Smooth muscle cell (in vitro differentiated cells): ENCODE measurements around the gene SP100. TPM values are rescaled to one million over a fixed set of nuclear protein-coding genes. Genes with fewer than 3 reads are reported as not detected.

ENCODE experiments used
- DNase-seq: peaks from one replicate; lab custom pipeline; 2025; ENCODE audit not compliant: unreplicated experiment; lab: John Stamatoyannopoulos, UW
- H2AFZ ChIP-seq: fragments of 200-600 bp; sonication (generic); 2 replicates; pipeline ENCODE4 v1.6.0; 2016; ENCODE audit warnings: antibody characterized with exemption, low read depth, mild to moderate bottlenecking
- H3F3A ChIP-seq: fragments of 200-600 bp; sonication (generic); 2 replicates; pipeline ENCODE4 v1.6.0; 2017; ENCODE audit warnings: antibody characterized with exemption, low read depth
- H3K27ac ChIP-seq: fragments of 200-600 bp; sonication (generic); 2 replicates; pipeline ENCODE4 v1.5.1; 2016; ENCODE audit warnings: low read depth, mild to moderate bottlenecking
- H3K27me3 ChIP-seq: fragments of 200-600 bp; sonication (generic); 2 replicates; pipeline ENCODE4 v1.6.1; 2016; ENCODE audit warnings: low read depth, mild to moderate bottlenecking
- H3K36me3 ChIP-seq: fragments of 200-600 bp; sonication (generic); 2 replicates; pipeline ENCODE4 v1.5.1; 2016; ENCODE audit warnings: low read depth
- H3K4me1 ChIP-seq: fragments of 200-600 bp; sonication (generic); 2 replicates; pipeline ENCODE4 v1.5.1; 2016; ENCODE audit warnings: low read depth
- H3K4me2 ChIP-seq: fragments of 200-600 bp; sonication (generic); 2 replicates; pipeline ENCODE4 v1.6.0; 2016; ENCODE audit warnings: mild to moderate bottlenecking
- H3K4me3 ChIP-seq: fragments of 200-600 bp; sonication (generic); 2 replicates; pipeline ENCODE4 v1.5.1; 2016; ENCODE audit warnings: mild to moderate bottlenecking
- H3K79me2 ChIP-seq: fragments of 200-600 bp; sonication (generic); 2 replicates; pipeline ENCODE4 v1.6.0; 2016; ENCODE audit warnings: low read depth, mild to moderate bottlenecking
- H3K9ac ChIP-seq: fragments of 200-600 bp; sonication (generic); 2 replicates; pipeline ENCODE4 v1.6.0; 2016; ENCODE audit warnings: low read depth
- H3K9me3 ChIP-seq: fragments of 200-600 bp; sonication (generic); replicated peaks from 2 replicates; pipeline ENCODE4 v1.5.1; 2016; ENCODE audit warnings: low read depth
- H4K20me1 ChIP-seq: fragments of 200-600 bp; sonication (generic); 2 replicates; pipeline ENCODE4 v1.6.0; 2016; ENCODE audit warnings: low read depth
- WGBS: methylation state at CpG from one replicate; pipeline ENCODE4 v1.1.7; 2016; ENCODE audit warnings: low lambda C conversion rate; 5-methylcytosine and 5-hydroxymethylcytosine counted together
- polyA plus RNA-seq: library from polyadenylated mRNA; unstranded; fragments of >200 nt; fragmentation: Nextera tagmentation; extraction: Ambion mirVana; gene quantifications from 2 replicates; pipeline ENCODE4 v1.2.1, GENCODE V29; 2016
- total RNA-seq: library from RNA; depleted of rRNA; stranded (reverse); fragments of >200 nt; gene quantifications from 2 replicates; pipeline ENCODE4 v1.2.3, GENCODE V29; 2014
- TF ChIP-seq, protein P1 (sequence below): fragments of 200-600 bp; sonication (generic); IDR thresholded peaks from 2 replicates; pipeline ENCODE4 v1.5.1; 2017; ENCODE audit warnings: borderline replicate concordance, mild to moderate bottlenecking, antibody characterized with exemption; ENCODE audit not compliant: insufficient read depth, poor library complexity, severe bottlenecking

The SP100 gene
- total and polyA plus RNA-seq, 2 experiments from 2014 or later: 14.7 to 15.5 TPM

GRCh38 chr2:230410263-230410662 is 5.7 kb upstream of the SP100 start:
- no peaks in the 10 kb centered on the region for H3K36me3 ChIP-seq
- no peak for DNase-seq
- no peak overlapping the region for H2AFZ ChIP-seq
- no peak overlapping the region for H3K27ac ChIP-seq
- no peak overlapping the region for H3K9ac ChIP-seq
- no peaks in the 10 kb centered on the region for H4K20me1 ChIP-seq
- H3K79me2 ChIP-seq: no peaks in the 10 kb centered on the region
- H3K4me2 ChIP-seq: no peak overlapping the region
- 100% methylated on average over 1 of the region's 1 CpG for WGBS
- TF ChIP-seq, protein P1, sequence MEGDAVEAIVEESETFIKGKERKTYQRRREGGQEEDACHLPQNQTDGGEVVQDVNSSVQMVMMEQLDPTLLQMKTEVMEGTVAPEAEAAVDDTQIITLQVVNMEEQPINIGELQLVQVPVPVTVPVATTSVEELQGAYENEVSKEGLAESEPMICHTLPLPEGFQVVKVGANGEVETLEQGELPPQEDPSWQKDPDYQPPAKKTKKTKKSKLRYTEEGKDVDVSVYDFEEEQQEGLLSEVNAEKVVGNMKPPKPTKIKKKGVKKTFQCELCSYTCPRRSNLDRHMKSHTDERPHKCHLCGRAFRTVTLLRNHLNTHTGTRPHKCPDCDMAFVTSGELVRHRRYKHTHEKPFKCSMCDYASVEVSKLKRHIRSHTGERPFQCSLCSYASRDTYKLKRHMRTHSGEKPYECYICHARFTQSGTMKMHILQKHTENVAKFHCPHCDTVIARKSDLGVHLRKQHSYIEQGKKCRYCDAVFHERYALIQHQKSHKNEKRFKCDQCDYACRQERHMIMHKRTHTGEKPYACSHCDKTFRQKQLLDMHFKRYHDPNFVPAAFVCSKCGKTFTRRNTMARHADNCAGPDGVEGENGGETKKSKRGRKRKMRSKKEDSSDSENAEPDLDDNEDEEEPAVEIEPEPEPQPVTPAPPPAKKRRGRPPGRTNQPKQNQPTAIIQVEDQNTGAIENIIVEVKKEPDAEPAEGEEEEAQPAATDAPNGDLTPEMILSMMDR: no peak
- peaks cover 10% of the 10 kb centered on the region for H3K27me3 ChIP-seq
- H3K4me3 ChIP-seq: no peak overlapping the region
- H3K9me3 ChIP-seq: no peaks in the 10 kb centered on the region
- H3K4me1 ChIP-seq: no peaks in the 10 kb centered on the region
- no peaks in the 10 kb centered on the region for H3F3A ChIP-seq

DNA sequence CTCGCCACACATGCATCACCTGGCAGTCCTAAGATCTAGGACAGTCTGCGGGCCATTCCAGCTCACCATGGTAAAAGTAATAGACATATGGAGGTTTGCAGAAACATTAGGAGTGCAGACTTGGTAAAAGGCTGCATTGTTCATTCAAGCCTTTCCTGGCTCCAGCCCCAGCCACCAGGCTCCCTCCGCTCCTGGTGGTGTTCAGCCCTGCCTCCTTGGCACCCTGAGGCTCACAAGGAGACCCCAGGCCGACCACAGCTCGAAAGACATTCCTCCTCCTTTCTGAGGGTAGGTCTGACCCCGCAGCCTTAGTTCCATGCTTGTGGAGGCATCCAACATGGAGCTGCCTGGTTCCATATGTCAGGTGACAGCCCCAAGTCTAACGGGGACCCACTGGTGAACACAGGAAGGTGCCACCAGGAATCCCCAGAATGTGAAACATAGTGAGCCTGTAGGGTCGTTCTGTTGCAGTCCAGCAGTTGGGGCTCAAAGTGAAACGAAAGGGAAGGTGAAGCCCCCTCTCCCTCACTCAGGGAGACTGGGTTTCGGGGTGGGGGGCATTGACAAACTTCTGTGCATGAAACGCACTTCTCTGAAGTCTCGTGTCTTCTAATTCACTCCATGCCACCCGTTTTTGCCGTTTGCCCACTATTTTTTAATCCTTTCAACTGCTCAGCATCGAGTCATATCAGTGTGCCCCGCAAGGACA is 5.0 kb upstream of the SP100 start:
- H3K9ac ChIP-seq: peak overlapping the region; percentile 69
- H3K36me3 ChIP-seq: no peaks in the 10 kb centered on the region
- peaks cover 10% of the 10 kb centered on the region for H3K27me3 ChIP-seq
- H3F3A ChIP-seq: no peaks in the 10 kb centered on the region
- H3K4me3 ChIP-seq: peak overlapping the region; percentile 89
- no peaks in the 10 kb centered on the region for H3K9me3 ChIP-seq
- TF ChIP-seq, protein P1: no peak
- H3K27ac ChIP-seq: no peak overlapping the region
- H4K20me1 ChIP-seq: no peaks in the 10 kb centered on the region
- no peaks in the 10 kb centered on the region for H3K4me1 ChIP-seq
- peak overlapping the region; percentile 98 for H2AFZ ChIP-seq
- no peaks in the 10 kb centered on the region for H3K79me2 ChIP-seq
- H3K4me2 ChIP-seq: peak overlapping the region; percentile 95
- no peak for DNase-seq
- WGBS: 72% methylated on average over 16 of the region's 16 CpGs

DNA sequence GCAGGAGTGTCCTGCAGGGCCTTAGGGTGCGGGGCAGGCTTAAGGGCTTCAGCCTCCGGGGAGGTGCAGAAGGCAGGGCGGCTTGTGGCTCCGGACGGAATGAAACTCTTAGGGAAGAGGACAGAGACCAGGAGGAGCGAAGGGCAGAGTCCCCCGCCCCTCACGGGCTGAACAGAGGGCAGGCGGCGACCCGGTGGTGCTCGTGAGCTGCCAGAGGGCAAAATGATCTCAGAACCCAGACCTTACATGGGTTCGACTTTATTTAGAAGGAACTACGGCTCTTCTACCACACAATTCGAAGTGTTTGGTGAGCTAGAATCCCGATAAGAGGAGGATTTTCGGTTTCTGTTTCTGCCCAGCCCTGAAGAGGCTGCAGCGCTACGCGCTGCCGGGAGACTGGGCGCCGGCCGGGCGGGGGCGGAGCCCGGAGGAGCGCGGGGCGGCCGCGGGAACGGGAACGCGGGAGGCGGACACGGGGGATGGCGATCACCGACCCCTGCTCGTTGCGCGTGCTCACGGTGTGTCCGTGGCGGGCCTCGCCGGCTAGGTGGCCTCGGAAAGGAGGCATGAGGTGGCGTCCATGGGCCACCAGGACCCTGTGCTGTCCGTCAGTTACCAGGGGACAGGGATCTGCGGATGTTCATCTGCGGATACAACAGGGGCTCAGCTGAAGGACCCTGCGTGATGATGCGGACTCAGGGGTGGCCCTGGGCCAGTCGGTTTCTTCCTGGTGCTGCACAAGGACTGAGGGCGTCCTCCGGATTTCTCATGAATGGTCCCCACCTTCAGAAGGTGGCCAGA is 4.2 kb upstream of the SP100 start:
- Histone ChIP-seq H3K27me3 (peaks cover 10% of the 10 kb centered on the region), H3K36me3 (no peaks in the 10 kb centered on the region), H3K4me1 (no peaks in the 10 kb centered on the region), H3K27ac (no peak overlapping the region), H3K4me2 (peak overlapping the region; percentile 95), H4K20me1 (no peaks in the 10 kb centered on the region), H3K4me3 (peak overlapping the region; percentile 89), H3K79me2 (no peaks in the 10 kb centered on the region), H3K9me3 (no peaks in the 10 kb centered on the region), H2AFZ (peak overlapping the region; percentile 98), H3K9ac (peak overlapping the region; percentile 69), H3F3A (no peaks in the 10 kb centered on the region)
- TF ChIP-seq, protein P1: no peak
- peak; percentile 42 for DNase-seq
- WGBS: 5% methylated on average over 56 of the region's 57 CpGs

DNA sequence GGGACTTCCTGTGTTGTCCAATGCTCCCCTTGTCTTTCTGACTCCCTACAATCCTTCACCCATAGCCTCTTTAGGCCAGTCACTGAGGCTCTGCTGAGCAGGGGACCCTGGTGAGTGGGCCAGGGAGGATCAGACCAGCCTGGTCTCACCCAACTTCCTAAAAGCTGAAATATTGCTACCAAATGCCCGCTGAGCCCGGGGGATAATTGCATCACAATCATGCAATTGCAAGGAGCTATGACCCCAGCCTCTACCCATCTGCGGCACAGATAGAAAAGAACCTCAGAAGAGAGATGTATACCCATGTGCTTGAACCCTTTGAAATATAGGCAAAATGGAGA is 3.7 kb upstream of the SP100 start:
- H3F3A ChIP-seq: no peaks in the 10 kb centered on the region
- H3K27me3 ChIP-seq: peaks cover 10% of the 10 kb centered on the region
- TF ChIP-seq, protein P1: no peak
- H3K27ac ChIP-seq: no peak overlapping the region
- no peaks in the 10 kb centered on the region for H3K79me2 ChIP-seq
- no peak for DNase-seq
- peak overlapping the region; percentile 98 for H2AFZ ChIP-seq
- H3K4me1 ChIP-seq: no peaks in the 10 kb centered on the region
- H3K4me3 ChIP-seq: peak overlapping the region; percentile 89
- H3K9ac ChIP-seq: no peak overlapping the region
- peak overlapping the region; percentile 95 for H3K4me2 ChIP-seq
- 100% methylated on average over 3 of the region's 3 CpGs for WGBS
- H3K9me3 ChIP-seq: no peaks in the 10 kb centered on the region
- H4K20me1 ChIP-seq: no peaks in the 10 kb centered on the region
- H3K36me3 ChIP-seq: no peaks in the 10 kb centered on the region
